C1 segment of cervical spinal cord (tissue), 14 donors: ENCODE measurements around the gene HOXA9.

Experiments used
- DNase-seq, 14 donors: peaks; one replicate each; lab custom pipeline; 2025; lab: John Stamatoyannopoulos, UW

The HOXA9 gene

DNA sequence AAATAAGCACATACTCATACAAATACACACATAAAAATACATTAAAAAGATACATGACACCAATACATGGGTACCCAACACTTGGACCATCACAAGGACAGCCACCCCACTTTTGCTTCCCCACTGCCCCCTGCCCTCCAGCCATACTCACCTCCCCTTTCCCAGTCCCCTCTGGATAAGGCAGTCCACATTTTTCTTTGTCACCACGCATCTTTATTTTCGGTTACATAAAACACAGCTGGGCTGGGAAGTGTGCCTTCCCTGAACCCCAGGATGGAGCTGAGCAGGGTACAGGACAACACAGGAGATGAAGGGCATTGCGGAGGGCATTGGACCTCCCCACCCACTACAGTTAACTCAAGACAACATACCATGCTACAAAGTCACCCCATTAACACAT lies 11.8 kb downstream of the HOXA9 start:
- no peak for DNase-seq

DNA sequence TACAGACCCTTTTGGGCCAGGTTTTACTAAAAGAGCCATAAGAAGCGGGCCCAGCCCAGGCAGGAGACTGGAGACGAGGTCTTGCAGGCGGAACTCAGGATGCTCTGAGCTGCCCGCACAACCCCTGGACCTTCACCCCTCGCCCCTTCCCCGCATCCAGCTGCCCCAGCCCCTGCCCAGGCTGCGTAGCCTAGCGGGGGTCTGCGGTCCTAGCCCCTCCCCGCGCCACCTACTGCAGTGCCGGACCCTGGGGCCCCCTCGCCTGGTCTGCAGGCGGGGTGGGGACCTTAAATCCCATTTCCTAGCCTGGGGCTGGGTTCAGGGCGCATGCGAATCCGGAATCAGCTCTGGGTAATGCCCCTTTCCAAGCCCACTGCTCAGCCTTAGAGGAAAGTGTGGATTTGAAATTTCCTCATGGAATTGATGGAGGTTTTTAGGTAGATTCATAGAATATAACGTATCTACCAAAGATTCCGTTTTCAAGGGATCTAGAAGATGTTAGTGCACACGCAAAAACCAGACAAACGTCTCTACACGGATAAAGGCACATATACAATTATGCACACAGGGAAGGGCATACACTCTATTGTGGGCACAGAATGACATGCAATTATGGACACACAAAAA lies 12.4 kb downstream of the HOXA9 start:
- DNase-seq: no peak

DNA sequence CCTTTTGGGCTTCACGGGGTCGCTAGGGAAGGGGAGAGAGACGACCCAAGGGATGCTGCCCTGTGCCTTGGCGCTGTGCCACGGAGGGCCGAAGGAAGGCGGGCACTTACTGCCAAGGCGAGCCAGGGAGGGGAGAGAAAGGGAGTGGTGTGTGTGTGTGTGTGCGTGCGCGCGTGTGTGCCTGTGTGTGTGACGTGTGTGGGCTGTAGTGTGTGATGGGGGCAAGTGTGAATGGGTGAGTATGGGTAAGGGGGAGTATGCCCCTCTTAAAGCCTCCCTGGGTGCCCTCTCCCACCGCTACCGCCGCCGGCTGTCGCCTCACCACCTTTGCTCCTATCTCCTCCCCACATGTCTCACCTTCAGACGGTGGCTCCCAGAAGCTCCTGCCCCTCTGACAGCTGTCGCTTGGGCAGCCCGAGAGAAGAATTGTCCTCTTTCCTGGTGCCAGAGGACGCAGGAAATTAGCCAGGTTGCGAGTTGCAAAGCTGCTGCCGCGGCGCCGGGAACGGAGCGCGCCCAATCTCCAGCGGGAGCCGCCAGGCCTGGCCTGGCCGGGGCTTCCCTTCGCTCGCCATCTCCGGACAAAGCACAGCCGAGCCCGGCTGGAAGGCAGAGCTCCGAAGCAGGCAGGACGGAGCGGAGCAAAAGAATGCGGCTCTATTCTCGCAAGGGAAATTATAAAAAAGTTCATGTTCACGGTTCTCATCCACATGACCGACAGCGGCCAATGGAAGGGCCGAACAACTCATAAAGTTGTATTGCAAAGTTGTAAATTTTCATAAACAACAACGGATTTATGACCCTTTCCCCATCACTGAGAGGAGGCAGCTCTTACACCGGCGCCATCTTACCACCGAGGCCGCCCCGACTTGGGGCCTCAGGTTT lies 13.2 kb downstream of the HOXA9 start, which contains the start of gene HOXA3:
HOXA3 (minus strand) TSS at position 653 of the 885 bp plus-strand sequence. CDS start 41,943 bp downstream, outside the sequence.
- DNase-seq: no peak

DNA sequence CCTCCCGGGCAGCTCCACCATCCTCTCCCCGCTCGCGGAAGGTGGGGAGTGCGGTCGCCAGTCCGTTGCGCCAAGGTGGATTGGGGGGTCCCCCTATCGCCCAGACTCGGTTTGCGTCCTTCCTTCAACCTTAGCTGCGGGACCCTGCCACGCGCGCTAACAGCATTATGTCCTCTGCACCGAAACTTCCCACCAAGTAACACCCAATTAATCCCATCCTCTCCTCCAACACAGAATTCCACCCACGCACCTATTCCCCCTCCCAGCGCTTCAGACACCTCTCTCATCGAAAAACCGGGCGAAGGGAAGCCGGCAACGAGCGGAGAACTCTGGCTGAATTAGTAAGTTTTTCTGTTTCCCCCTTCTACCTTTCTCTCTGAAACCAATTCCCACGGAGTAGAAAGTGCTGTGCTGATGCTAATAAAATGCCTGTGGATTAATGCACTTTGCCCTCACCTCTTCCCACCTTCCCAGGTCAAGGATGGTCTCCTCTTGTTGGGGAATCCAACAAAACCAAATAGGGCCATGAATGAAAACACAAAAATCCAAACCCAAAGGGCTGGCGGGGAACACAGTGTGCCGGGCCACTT lies 13.9 kb downstream of the HOXA9 start:
- no peak for DNase-seq

DNA sequence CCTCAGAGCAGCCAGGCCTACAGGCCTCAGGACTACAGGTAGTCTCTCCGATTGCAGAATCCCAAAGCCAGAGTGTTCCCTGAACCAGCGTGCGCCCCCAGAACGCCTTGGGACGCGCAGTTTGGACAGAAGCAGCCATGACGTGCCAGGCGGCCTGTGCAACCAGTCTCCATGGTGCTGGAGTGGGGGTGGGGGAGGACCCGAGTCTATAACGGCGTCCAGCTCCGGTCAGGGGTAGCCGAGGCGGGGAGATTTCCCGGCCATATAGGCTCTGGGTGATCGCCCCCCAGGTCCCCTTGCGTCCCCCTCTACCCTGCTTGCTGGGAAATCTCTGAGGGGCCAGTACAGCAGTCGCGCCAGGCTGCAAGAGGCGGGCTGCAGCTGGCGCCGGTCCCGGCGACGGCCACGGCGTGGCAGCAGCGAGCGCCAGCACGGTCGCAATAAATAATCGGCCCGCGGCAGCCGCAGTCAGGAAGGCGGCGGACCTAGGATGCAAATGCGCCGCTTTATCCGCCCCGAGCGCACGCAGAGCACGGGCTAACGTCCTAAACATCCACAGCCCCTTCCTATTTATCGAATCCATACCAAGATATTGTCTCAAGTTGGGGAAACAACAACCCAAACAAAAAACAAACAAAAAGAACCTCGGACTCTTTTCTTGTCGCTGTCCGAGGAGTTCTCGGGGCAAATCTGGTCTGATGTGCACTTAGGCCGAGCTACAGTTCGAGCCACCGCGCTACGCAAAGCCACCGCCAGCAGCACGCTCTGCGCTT lies 14.6 kb downstream of the HOXA9 start:
- peak in 12 of 14 donors; percentile 24 to 93 (median 84) for DNase-seq

DNA sequence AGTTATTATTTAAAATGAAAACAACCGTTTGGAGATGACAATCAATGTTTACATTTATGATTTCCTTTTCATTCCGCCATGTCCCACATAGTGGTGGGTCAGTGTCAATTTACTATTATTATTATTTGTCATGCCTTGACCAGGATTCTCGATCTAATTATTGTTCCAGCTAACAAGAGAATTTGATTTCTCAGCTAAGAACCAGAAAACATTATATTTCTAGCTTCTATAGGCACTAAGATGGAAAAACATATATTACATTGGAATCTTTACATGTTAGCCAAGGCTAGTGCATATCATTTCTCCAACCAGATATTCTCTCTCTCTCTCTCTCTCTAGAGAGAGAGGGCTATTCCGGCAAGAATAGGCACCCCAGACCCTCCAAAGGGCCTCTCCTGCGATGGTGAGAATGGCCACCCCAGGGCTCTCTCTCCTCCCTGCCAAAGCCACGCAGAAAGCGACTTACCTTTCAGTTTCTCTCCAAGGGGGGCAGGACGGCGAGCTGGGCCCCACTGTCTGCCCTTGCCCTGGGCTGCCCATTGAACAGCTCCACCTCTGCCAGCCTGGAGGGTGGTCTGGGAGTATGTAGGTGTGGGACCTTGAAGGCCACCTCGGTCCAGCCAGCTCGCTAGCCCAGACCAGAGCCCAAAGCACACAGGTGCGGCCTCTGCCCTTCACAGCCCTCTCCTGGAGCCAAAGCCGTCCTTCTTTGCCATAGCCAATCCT lies 15.3 kb downstream of the HOXA9 start:
- DNase-seq: peak in 1 of 14 donors; percentile 70

DNA sequence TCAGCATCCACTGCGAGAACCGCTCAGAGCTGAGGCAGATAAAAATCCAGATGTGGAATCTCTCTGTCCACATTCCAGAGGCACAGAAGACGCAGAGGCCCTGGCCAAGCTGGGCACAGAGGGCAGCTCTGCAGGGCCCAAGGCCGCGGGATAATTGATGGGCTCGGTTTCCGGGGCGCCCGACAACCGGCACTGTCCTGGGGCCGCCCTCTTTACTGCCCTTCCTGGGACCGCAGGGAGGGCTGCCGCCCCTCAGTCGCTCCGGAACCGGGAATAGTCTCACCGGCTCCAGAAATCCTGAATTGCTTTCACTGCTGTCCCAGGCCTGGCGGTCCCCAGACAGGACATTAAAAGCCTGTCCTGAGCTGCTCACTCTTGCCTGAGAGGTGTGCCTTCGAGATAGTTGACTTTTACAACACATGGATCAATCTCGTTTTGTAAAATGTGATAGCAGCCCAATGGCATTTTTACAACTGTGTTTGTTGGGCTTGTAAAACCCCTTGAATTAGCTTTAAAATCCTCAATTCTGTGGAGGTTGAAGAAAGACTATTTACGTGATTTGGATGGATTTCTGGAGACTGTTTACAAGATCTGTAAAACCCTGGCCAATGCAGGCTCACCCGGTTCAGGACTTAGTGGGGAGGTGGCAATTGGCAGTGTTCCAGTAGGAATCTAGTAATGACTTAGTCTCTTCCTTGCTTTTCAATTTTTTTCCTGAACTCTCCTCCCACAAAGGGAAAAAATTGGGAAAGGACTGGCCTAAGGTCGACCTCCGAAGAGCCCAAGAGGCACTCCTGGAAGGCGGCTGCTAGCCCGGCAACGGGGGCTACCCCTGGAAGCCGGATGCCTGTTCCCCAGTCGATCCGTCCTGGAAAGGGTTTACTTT lies 16.3 kb downstream of the HOXA9 start:
- DNase-seq: no peak

DNA sequence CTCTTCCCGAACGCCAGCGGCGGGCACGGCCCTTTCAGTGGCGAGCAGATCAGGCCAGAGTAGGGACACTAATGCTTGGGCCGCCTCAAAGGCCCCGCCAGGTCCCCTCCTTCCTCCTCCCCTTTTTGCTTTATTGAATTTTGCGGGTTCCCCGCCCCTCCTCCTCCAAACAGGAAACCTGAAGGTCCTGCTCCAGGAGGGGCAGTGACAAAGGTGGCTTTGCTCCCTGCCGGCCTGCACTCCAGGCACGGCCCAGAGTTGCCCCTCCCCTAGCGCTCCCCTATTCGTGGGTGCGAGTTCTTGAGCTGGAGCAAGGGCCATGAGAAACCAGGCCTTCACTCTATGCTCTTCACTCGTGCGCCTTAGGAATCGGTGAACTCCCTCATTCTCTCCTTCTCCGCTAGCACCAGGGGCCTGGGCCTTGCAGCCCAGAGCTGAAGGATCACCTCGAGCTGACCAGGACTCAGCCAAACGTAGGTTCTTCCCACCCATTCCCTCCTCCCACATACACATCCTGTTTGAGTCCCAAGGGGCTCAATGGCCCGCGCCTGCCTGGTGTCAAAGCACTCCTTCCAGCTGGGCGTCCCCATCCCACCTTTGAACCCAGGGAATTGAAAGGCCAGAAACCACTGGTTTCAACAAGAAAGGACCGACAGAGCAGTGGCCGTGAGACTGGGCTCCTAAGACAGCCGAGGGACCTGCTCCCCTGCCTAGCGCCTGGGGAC lies 17.1 kb downstream of the HOXA9 start:
- DNase-seq: no peak

DNA sequence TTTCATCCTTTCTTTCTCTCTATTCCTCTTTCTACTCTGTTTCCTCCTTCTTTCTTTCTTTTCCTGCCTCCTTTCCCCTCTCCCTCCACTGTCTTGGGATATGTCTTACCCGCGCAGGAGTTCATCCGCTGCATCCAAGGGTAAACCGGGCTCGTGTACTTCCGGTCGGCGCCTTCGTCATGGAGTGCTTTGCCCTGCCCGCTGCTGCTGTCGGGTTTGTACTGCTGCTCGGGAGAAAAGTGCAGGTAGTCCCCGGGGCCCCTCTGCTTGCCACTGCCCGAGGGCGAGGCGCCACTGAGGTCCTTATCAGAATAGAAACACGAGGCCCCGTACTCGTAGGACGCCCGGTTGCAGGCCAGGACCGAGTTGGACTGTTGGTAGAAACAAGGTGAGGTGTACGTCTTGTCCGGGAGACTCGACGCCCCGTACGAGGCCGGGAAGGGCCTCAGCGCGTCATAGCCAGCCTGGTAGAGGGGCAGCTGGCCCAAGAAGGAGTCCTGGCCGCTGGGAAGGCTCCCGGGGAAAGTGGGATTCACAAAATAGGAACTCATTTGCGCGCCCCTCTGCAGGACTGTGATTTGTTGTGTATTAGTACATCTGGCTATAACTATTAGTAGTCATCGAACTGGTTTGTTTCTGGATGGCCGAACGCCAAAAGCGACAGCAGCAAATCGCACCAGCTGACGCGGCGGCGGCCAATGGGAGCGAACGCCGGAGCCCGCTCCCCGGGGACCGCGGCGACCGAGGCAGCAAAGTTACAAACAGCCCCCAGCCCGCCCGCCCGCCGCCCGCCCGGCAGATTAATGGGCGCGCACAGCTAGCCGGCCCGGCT lies 17.9 kb downstream of the HOXA9 start, which contains the start of gene HOXA6:
HOXA6 (minus strand) TSS at position 576 of the 832 bp plus-strand sequence; CDS start at position 551, 25 bp downstream.
- peak in 8 of 14 donors; percentile 43 to 82 (median 66) for DNase-seq

DNA sequence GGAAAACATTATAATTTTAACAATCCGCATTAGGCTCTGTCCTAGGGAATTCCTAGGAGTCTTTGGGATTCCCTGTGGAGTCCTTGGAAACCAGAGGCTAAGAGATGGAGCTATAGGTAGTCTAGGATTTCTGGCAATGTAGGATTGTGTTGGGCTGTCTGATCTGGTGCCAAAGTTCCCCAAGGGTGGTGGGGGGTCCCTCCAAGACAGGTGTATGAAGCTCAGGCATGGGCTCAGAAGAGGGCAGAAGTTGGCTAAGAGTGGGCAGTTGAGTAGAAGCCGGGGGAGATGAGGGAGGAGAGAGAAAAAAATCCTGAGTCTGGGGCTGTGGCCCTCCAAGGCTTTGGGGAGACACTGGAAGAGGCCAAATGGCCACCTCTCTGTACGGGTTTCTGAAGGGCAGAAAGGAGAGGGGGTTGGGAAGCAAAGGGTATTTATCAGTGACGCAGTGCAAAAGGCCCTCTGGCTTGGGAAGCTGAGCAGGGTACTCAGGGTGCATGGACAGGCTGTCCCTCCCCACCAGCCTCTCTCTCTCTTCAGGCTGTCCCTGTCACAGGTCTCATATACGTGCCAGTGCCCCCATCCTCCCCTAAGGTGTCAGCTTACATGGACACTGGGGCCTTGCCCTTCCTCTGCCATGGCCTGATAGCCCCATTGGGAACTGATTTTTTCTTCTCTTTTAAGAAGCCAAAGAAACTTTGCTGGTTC lies 18.7 kb downstream of the HOXA9 start:
- no peak for DNase-seq

DNA sequence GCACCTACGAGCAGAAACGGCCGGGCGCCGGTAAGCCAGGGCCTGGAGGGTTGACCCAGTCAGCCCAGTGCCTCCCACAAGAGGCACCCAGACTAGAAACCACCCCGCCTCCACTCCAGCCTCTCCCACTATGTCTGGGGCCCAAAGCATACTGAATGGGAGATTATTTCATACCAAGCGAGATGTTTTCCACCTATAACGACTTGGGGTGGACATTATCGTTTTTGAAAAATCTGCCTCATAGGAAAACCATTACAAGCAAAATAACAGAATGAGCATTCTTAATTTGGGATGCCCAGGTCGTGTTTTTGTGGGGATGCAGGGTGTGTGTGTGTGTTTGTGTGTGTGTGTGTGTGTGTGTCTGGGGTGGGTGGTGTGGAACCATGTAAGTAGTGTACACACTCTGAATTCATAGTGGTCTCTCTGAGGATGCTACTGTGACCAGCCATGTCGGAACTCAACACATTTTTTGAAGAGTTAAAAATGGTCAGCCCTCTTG lies 19.4 kb downstream of the HOXA9 start:
- DNase-seq: no peak

DNA sequence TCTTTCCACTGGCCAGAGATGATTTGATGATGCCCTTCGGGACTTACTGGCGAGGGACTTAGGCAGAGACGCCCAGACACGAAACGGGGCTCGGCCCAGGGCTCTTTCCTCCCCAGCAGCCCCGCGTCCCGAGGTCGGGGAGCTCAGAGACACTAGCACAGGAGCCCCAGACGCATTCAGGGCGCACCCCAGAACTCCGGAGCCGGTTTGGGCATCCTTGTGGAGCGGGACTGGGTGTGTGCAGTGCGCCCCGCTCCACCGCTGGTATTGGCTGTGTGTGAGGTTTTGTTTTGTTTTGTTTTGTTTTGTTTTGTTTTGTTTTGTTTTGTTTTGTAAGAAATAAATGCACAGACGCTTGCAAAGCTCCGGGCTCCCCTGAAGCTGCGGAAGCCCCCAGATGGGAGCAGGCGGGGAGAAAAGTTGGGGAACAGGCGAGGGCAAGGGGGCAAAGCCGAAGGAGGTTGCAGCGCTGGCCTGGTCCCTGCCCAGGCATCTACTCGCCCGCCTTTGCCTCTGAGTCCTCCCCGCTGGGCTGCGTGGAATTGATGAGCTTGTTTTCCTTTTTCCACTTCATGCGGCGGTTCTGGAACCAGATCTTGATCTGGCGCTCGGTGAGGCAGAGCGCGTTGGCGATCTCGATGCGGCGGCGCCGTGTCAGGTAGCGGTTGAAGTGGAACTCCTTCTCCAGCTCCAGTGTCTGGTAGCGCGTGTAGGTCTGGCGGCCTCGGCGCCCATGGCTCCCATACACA lies 20.0 kb downstream of the HOXA9 start:
- DNase-seq: no peak

DNA sequence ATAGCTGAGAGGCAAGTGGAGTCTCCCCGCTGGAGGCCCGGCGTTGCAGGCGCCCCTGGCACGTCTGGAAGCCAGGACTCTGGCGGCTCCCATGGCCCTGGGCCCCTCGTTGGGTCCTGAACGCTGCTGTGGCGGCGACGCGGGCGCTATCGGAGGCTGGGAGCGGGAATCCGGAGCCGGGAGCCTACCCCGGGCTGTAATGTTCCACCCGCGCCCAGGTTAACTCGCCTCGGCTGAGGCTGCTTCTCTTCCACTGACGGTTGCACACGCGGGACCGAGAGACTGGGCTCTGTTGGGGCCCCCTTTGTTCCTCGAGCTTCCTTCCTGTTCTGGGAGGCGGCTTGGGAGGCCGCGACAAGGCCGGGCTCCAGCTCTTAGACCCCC lies 20.6 kb downstream of the HOXA9 start:
- no peak for DNase-seq

DNA sequence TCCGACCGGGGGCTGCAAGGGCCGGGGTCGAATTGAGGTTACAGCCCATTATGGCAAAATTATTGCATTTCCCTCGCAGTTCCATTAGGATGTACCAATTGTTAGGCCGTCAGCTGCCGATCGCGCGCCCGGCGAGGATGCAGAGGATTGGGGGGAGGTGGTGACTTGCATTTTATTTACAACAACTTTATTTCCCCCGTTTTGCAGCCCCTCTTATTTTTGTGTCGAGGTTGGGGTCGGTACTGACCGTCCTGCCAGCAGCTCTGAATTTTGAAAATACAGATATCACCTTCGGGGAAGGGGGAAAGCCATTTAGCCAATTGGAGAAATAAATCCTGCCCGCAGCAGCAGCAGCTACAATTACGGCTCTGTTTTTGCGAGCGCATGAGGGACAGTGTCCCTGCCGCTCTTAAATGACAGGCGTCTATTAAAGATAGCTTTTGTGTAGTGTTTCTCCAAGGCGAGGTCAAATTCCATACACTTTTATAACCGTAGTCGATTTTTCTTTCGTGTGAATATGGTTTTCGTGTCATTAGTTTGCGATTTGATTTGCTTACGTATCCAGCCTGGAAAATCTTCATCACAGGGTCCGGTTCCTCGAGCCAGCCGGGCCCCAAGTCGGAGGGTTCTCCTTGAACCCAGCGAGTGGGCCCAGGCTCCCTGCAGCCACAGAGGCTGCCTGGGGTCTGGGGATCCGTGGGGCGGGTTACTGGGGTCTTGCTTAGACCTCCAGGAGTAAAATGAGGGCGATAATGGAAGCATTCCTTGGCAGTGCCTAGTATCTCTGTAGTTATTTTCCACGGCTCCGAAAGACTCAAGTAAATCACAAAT lies 21.2 kb downstream of the HOXA9 start:
- no peak for DNase-seq

DNA sequence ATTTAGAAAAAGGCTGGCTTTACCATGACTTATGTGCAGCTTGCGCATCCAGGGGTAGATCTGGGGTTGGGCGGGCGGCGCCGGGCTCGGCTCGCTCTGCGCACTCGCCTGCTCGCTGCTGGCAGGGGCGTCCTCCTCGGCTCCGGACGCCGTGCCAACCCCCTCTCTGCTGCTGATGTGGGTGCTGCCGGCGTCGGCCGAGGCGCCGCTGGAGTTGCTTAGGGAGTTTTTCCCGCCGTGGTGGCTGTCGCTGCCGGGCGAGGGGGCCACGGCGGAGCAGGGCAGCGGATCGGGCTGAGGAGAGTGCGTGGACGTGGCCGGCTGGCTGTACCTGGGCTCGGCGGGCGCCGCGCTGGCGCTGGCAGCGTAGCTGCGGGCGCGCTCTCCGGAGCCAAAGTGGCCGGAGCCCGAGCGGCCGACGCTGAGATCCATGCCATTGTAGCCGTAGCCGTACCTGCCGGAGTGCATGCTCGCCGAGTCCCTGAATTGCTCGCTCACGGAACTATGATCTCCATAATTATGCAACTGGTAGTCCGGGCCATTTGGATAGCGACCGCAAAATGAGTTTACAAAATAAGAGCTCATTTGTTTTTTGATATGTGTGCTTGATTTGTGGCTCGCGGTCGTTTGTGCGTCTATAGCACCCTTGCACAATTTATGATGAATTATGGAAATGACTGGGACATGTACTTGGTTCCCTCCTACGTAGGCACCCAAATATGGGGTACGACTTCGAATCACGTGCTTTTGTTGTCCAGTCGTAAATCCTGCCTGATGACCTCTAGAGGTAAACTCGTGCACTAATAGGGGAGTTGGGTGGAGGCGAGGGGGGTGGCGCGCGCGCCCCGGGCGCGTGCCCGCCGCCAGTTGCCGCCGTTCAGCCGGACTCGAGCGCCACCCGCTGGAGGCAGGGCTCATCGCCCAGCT lies 22.1 kb downstream of the HOXA9 start, which contains the start of gene HOXA5:
HOXA5 (minus strand) TSS at position 659 of the 927 bp plus-strand sequence; CDS start at position 585, 74 bp downstream.
- peak in 11 of 14 donors; percentile 23 to 90 (median 80) for DNase-seq
